HG03521 (cell line): ENCODE data around the gene POLN.

ENCODE experiments used
- ATAC-seq: cut with Tn5 transposase; IDR thresholded peaks from one replicate; pipeline ENCODE4 v1.9.1; 2021; ENCODE audit warnings: mild to moderate bottlenecking, moderate library complexity; ENCODE audit not compliant: unreplicated experiment

POLN gene

DNA sequence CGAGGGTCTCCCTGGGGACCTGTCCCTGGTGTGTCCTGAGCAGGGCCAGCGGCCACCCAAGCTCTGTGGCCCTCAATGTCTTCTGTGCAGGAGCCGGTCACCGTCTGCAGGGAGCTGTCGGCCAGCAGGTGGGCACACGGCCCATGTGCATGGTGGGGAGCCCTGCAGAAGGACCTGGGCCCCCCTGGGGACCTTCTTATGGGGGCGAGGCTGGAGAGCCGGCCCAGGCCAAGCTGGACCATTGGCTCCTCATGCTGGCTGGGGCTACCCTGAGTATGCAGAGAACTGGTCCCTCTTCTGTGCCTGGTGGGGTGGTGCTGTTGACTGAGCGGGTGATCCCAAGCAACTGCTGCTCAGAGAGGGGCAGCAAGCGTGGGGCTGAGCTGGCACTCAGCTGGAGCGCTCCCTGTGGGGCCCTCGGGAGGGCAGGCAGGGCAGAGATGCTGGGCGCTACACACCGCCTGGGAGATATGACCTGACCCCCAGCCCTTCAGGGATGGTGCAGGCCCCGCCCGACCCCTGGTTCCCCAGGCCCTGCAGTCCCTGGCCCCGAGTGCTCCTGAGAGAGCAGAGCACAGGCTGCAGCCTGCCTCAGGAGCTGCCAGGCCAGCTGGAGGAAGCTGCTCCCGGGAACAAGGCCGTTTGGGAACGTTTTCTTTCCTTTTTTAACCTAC lies 168.0 kb downstream of the POLN start:
- ATAC-seq = no peak

DNA sequence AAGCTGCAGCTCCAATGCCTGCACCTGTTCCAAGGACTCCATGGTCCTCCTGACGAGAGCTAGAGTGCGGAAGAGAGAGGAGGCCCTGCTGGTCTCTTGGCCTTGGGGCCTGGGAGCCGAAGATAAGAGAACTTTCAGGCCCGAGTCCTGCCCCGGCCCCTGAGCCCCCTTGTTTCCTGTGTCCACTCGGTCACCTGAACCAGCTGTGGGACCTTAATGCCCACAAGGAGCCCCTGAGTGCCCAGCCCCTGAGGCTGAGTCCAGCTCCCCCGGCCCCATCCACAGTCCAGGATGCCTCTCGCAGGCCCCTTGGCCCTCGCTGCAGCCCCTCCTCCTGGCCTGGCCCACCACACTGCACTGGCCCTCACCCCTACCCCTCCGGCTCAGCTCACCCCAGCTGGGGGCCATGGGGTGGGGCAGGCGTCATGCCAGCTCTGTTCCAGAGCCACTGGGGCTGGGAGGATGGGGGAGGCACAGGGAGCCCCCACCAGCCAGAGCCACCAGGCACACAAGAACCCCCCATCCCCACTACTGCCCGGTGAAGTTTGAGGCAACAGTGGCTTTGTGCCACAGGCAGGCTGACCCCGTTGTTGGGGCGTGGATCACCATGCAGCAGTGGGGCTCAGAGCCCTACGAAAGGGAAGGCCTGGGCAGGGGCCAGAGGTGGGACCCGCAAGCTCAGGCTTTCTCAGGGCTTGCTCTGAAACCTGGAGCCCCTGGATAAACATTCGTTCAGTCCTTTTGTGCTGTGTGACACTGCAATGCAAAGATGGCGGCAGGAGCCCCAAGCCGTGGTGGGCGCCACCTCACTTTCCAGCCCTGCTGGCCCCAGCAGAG lies 168.7 kb downstream of the POLN start:
- ATAC-seq = no peak

DNA sequence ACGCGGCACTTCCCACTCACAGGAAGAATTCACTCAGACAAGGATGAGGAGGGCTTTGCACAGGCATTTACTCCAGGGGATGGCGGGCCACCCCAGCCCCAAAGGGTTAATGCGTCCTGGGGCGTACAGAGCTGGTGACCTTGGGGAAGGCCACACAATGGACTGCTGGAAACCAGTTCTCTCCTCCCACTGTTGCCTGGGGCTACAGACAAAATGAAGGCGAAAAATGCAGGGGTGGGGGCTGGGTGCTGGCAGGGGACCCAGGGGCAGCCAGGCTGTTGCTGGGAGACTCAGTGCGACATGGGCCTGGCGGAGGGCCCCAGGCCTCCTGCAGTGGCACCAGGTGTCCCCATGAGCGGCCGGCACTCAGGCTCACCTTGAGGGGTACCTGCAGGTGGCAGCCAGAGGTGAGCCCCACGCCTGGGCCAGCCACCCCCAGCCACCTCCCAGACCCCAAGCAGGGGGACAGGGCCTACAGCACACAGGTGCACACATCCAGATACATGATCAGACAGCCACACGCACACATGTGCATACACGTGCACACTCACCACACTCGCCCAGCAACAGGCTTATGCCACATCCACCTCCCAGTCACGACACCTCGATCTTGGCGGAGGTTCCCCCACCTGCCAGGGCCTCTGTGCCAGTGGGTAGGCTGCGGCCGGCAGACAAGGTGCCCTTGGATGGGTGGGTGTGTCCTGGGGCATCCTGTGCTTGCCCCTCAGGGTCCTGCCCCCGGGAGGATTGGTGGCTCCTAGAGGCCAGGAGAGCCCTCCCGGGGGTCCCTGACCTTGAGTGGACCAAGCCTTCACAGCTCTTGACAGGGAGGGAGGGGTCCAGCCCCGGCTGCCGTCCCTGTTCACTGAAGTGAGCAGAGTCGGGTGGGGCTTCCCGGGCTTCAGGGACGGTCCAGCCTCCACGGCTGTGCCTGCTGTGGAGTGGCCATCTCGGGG lies 169.7 kb downstream of the POLN start:
- no peak for ATAC-seq

DNA sequence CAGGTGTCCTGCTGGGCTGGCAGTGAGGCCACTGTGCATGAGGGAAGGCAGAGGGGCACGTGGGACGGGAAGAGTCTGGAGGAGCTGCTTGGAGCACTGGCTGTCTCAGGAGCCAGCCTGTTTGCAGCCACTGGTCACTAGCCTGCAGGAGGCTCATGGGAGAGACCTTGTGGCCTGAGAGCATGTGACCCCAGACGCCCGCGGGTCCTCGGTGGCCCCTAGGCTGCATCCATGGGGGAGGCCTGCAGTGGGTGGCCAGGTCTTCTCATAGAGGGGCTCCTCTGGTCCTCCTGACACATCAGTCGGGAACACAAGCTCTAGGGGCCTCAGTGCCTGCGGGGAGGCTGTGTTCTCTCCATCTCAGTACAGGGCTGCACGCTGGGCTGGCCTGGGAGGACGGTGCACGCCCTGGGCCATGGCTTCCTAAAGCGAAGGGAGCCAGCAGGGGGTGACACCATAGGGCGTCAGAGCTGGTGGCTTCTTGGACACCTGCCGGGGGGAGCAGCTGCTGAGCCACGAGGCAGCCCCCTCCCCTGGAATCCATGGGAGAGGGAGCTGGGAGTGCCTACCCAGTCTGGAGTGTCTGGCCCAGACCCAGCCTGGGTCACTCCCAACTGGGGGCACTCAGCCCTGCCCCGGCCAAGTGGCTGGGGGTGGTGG lies 170.5 kb downstream of the POLN start:
- no peak for ATAC-seq

DNA sequence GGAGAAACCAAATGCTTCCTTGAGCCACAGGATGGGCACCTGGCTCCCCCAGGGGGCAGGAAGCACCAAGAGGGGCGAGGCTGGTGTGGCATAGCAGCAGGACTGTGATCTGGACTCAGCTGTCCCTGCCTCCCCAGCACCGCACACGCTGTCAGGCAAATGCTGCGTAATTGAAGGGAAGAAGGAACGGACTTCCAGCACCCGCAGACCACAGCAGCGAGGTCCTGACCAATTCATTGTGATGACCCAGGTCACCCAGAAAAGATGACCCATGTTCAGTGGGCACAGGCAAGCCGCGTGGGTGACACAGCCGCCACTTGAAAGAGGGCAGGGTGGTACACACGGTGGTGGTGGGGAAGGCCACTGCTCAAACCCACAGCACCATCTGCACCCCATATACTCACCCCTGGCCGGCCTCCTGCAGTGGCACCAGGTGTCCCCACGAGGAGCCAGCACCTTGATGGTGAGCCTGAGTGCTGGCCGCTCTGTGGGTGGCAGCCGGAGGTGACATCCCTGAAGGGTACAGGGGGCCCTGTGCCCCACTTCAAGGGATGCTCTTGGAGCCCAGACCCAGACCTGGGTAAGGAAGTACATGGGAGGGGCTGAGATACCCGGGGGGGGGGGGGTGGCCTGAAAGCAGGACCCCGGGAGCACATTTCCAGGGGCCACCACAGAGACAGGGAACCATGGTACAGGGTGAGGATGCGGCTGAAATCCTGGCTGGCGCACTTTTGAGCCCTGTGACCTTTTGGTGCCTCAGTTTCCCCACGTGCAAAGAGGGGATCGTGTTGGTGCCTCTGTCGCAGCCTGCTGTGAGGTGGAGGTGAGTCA lies 171.3 kb downstream of the POLN start:
- no peak for ATAC-seq

DNA sequence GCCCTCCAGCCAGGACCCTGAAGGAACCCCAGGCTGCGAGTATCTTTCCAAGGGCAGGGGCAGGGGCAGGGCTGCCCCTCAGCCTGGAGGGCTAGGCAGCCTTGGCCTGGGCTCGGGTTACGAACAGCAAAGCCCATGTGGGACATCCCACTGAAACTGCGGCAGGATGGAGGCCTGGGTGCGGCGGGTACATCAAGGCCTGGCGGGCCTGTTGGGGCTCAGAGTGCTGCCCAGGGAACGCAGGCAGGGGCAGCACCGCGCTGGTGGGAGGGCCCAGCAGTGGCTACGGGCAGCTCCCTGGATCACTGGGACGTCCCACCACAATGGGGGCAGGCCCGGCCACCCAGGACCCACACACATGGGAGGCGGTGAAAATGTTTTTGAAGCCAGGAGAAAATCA lies 171.9 kb downstream of the POLN start:
- no peak for ATAC-seq

DNA sequence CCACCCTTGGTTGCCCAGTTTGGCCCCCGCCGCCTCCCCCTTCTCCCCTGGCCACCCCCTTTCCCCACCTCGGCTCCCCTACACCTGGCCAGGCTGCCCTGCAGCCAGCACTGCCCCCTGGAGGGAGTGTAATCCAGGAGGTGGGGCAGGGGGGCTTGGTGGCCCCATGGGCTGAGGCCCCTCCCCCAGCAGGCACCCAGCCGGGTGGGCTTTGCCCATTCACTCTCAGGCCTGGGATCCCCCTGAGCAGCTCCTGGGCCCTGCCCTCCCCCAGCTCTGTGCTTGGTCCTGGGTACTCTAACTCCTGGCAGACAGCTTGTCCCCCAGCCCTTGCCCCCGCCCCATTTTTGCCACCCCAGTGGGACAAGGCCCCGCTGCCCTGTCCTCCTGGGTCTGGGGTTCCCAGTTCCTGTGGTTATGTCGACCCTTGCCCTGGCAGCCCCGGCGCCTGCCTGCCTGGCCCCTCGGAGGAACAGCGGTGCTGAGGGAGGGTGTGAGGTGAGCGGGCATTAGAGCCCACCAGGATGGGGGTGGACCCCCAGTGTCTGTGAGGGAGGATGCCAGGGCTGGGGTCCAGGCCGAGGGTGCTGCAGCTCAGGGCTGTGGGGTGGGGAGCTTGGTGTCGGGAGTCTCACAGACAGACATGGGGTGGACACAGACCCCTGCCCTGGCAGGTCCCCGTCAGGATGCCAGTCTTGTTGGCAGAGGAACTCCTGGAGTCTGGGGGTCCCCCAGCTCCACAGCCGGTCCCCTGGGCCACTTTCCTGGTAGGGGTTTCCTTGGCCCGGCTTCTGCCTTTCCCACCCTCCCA lies 172.6 kb downstream of the POLN start:
- ATAC-seq = no peak

DNA sequence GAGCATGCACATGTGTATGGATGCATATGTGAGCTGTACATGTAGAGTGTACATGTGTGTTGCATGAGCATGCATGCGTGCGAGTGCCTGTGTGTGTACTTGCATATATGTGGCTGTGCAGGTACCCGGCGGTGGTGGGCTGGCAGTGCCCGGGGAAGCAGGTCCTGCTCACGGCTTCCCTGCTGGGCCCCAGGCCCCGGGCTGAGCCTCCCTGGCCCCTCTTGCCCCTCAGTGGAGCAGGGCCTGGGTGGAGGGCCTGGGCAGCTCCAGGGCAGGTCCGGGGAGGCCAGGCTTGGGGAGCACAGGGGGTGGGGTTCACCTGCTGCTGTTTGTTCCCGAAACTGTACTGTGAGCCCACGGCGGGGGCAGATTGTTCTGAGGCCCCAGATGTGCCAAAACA lies 173.4 kb downstream of the POLN start:
- ATAC-seq = no peak

DNA sequence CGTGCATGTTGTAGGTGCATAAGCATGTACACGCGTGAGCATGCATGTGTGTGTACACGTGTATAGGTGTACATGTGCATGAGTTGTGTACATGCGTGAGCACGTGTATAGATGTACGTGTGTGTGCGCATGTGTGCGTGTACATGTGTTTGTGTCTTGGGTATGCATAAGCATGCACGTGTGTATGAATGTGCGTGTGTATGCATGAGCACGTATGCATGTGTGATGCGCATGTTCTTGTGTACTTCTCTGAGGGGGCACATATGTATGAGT lies 173.8 kb downstream of the POLN start:
- no peak for ATAC-seq

DNA sequence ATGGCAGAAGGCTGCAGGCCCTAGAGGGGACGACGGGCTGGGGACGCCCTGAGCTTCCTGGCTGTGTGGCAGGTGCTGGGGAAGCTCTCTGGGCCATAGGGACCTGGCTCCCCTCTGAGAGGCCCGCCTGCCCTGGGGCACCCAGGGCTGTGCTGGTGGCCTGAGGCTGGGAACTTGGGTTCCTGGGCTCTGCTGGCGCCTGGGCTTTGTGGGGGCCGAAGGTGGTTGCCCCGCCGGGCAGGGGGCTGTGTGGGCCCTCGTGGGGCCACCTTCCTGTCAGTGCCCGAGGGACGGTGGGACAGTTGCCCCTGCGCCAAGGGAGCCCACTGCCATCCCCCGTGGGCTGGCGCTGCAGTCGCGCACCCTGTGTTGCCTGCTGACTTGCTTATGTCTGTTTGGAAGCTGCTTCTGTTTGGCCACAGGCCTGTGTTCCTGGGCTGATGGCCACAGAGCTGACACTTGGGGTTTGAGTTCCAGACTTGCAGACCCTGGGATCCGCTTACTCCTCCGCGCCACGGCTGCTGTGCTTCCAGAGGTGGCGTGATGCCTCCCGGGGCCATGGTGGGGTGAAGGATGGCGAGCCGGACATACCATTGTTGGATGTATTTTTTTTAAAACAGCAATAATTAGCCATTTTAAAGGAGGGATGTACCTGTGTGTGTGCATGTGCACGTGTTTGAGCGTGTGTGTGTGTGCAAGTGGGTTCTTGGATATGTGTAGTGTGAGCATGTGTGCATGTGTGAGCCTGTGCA lies 174.3 kb downstream of the POLN start:
- ATAC-seq = no peak

DNA sequence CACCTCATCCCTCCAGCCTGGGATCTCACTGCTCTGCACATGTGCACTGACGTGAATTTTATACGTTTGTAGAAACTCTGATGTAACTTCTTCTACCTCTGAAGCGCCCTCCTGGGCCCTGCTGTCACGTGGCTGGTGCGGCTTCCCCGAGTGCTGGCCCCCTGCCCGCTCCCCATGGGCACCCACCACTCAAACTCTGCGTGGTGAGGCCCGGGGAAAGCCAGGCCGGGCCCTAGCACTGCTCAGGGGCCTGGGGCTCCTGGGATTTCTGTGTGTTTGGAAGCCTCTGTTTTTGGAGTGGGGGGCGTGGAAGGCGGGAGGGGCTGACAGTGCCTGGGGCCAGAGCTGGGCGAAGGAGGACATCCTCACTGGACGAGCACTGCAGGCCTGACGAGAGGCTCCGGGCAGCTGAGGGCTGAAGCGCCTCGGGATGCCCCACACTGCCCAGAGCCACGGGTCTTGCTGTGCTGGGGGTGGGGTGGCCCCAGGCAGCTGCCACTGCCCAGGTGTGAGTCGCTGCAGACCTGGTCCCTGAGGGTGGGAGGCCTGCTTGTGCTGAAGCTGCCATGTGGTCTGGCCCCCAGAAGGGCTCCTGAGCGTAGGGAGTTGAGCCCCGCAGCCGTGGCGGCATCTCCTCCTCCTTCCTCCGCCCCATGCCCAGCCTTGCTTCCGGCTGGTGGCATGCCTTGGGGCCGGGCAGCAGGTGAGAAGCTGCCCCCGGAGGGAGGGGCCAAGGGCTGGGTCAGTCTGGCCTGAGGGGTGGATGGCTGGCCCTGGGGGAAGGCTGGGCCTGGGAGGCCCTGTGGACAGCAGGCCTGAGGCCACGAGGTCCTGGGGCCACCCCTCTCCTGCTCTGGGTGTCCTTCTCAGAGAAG lies 175.1 kb downstream of the POLN start:
- ATAC-seq = no peak

DNA sequence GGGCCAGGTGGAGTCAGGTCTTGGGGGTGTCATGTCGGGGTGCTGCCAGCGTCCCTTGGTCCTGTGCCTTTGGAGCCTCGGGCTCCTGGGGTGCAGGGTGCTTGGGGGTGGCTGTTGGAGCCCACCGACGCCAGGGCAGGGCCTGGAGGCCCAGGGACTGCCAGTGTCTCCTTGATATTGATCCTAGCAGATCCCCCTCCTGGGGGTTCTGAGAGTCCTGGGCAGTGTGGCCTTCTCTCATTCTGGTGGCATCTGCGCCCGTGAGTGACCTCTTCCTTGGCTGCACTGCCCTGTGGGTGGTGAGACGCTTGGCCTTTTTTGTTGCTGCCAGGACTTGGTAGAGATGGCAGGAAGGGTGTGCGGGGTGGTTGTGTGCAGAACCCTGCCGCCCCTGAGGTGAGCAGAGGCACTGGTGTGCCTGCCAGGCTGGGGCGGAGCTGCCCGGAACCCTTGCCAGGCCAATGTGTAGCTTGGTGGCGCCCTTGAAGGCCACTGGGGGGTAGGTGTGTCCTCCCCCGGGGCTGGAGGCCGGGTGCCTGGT lies 175.8 kb downstream of the POLN start:
- no peak for ATAC-seq

DNA sequence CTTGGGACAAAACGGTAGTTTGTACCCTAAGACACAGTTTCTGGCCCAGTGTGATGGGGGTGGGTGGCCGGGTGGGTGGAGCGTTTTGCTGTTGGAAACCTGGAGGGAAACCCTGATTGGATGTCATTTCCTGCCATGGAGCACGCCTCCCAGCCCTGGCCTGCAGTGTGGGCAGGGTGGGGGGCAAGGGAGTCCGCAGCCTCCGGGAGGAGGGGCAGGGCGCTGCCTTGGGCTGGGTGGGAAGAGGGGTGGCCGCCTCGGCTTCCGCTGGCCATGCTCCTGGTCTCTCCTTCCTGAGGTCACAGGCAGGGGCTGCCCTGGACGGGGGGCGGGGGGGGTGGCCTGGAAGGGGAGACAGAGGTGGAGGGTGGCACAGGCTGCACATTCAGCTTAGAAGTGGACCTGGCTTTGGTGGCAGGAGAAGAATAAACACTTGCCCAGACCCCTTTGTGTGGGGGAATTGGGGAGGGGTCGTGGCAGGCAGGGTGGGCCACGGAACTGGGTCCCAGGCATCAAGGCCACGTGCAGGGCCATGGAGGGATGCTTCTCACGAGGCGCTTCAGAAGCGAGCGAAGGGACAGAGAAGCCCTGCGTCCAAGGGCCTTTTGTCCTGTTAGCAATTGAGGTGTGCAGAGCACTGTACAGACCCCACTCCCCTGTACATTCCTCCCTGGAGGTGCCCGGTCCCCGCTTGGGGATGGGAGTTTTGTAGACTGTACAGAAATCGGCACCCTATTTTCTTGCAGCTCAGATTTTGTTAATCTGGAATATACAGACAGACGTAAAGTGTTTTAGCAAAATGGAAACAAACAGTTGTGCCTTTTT lies 176.6 kb downstream of the POLN start:
- no peak for ATAC-seq

DNA sequence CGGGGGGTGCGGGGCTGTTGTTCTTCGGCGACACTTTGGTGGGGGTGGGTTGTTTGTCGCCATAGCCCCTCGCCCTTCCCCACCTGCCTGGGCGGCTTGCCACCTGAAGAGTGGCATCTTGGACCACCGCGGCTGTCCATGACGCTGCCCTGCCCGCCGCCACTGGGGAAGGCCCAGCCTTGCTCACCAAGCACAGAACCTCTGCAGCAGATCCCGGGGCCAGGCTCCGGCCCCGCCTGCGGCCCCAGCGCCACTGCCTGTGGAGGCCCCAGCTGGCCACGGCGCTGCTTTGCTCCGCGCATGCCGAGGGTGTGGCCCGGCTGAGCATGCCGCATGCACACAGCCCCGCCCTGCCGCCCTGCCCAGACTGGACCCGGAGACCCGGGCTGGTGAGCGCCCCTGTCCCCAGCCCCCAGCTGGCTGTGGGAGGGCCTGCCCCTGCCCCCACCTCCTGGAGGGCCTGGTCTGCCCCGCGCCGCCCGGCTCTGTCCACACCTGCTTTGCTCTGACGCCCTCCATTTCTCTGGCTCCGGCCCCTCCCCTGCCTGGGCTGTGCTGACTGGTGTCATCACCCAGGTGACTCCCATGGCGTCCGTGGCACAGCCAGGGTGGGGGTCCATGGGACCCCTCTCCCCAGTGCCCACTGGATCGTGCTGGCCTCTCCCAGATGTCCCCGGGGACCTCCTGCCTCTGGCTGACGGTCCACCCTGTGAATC lies 177.5 kb downstream of the POLN start:
- ATAC-seq = no peak

DNA sequence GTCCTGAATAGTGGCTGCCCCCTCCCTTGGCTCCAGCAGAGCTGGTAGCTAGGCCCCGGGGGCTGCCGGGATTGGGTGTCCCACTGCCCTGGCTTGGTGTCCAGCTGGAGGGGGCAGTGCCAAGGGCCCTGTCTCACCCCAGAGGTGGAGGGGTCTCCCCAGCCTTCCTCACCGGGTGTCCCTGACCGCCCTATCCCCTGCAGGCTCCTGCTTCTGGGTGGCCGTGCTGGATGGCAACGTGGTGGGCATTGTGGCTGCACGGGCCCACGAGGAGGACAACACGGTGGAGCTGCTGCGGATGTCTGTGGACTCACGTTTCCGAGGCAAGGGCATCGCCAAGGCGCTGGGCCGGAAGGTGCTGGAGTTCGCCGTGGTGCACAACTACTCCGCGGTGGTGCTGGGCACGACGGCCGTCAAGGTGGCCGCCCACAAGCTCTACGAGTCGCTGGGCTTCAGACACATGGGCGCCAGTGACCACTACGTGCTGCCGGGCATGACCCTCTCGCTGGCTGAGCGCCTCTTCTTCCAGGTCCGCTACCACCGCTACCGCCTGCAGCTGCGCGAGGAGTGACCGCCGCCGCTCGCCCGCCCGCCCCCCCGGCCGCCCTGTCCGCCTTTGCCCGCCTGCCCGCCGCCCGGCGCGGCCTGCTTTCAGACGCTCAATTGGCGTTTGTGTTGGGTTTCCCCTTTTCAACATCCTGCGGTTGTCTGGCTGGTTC lies 178.2 kb downstream of the POLN start:
- ATAC-seq = no peak
